ENCODE data around the gene HECTD4. TPM values are rescaled to one million over a fixed set of nuclear protein-coding genes. Genes with fewer than 3 reads are reported as not detected.

HECTD4 gene
- total RNA-seq, 1 experiment from 2014 or later = 31.2 TPM

GRCh38 chr12:112133418-112133817 lies 248.8 kb downstream of the HECTD4 start:
- BruUV-seq (replicated peaks) = no TSS peak
- ChIA-PET CTCF (no interaction called here), RAD21 (ENCODE audit: low non-redundant PET in 1 of 2, low total read pairs in 2 of 2, uncharacterized antibody in 2 of 2, unreplicated experiment in 2 of 2) (no interaction called here), POLR2A (interaction anchor here (2.0 kb wide), 1 partner anchor 10 kb away, joined by 6 read pairs; no protein-coding TSS in a partner anchor)
- Histone ChIP-seq H2AFZ (ENCODE audit: low read depth, low read length, poor library complexity, severe bottlenecking) (no peak overlapping the region), H3K79me2 (ENCODE audit: insufficient read depth, low read length) (0 out of 2 replicates have a peak, but pooled peaks cover 6% of the 10 kb centered on the region), H3K27me3 (ENCODE audit: insufficient read depth, low read length) (no peaks in the 10 kb centered on the region), H3K9ac (ENCODE audit: low read length) (no peak overlapping the region), H3K9me2 (ENCODE audit: insufficient read depth) (no peaks in the 10 kb centered on the region), H3K9me3 (ENCODE audit: control insufficient read depth in 1 of 2, insufficient read depth in 1 of 2, low read depth in 1 of 2, low read length in 2 of 2) (no peaks in the 10 kb centered on the region), H4K20me1 (ENCODE audit: insufficient read depth) (no peaks in the 10 kb centered on the region), H3K4me1 (ENCODE audit: control insufficient read depth in 1 of 2, insufficient read depth in 2 of 2, low read length in 2 of 2) (peaks cover 5 to 10% of the 10 kb centered on the region in 2 experiments), H3K36me3 (ENCODE audit: control insufficient read depth in 1 of 2, insufficient read depth in 2 of 2, low read length in 2 of 2) (peaks cover 6 to 15% of the 10 kb centered on the region in 2 experiments; a peak in 3 of 4 replicates), H3K4me3 (replicated peaks in 1 of 2; ENCODE audit: low read depth in 1 of 2, low read length in 2 of 2) (no peak overlapping the region), H3K4me2 (ENCODE audit: low read length) (no peak overlapping the region), H3K27ac (ENCODE audit: low read depth, low read length) (no peak overlapping the region)
- ATAC-seq (no peak), DNase-seq (ENCODE audit: low read depth, low spot score) (no peak)
- TF ChIP-seq FOSL1 (IDR thresholded peaks at IDR 0.05; ENCODE audit: low read depth) = no peak
- no peak for TF ChIP-seq ELF1 (IDR thresholded peaks at IDR 0.05; ENCODE audit: borderline replicate concordance, low read depth)
- TF ChIP-seq ZBTB33 (IDR thresholded peaks at IDR 0.05; ENCODE audit: extremely low read depth, insufficient replicate concordance, low read length) = no peak
- no peak for TF ChIP-seq YY1 (IDR thresholded peaks at IDR 0.05; ENCODE audit: extremely low read depth, insufficient replicate concordance, low read depth, low read length)
- no peak for TF ChIP-seq ATF3 (IDR thresholded peaks at IDR 0.05)
- intact Hi-C loops (cut with micrococcal nuclease) = no loop called here

- POLR2A ChIA-PET = interaction anchor here (2.0 kb wide), 1 partner anchor 8 kb away, joined by 6 read pairs; no protein-coding TSS in a partner anchor
- TF ChIP-seq EZH2phosphoT487 (IDR thresholded peaks at IDR 0.05; ENCODE audit: borderline replicate concordance) (no peak), REST (IDR thresholded peaks at IDR 0.05; ENCODE audit: low read depth) (no peak), POLR2AphosphoS5 (IDR thresholded peaks at IDR 0.05; ENCODE audit: low read depth, low read length) (no peak), YY1 (IDR thresholded peaks at IDR 0.05; ENCODE audit: extremely low read depth, insufficient replicate concordance, low read depth, low read length) (no peak), SIN3A (IDR thresholded peaks at IDR 0.05; ENCODE audit: low read depth) (no peak), JUND (IDR thresholded peaks at IDR 0.05) (no peak), CEBPB (IDR thresholded peaks at IDR 0.05; ENCODE audit: low read depth) (no peak), POLR2A (IDR thresholded peaks at IDR 0.05; ENCODE audit: borderline replicate concordance, extremely low read depth, insufficient read depth, insufficient read length) (no peak), FOSL1 (IDR thresholded peaks at IDR 0.05; ENCODE audit: low read depth) (no peak), CBX3 (IDR thresholded peaks at IDR 0.05; ENCODE audit: low read depth) (no peak), ELF1 (IDR thresholded peaks at IDR 0.05; ENCODE audit: borderline replicate concordance, low read depth) (no peak)
Observed at GRCh38 chr12:112131686-112132085, 250.5 kb downstream of the HECTD4 start.

More at GRCh38 chr12:112131686-112132085, 250.5 kb downstream of the HECTD4 start:
- H3K9me3 ChIP-seq (ENCODE audit: control insufficient read depth in 1 of 2, insufficient read depth in 1 of 2, low read depth in 1 of 2, low read length in 2 of 2) = no peaks in the 10 kb centered on the region
- DNase-seq (ENCODE audit: low read depth, low spot score) = no peak
- no peak overlapping the region for H3K27ac ChIP-seq (ENCODE audit: low read depth, low read length)
- H4K20me1 ChIP-seq (ENCODE audit: insufficient read depth) = no peaks in the 10 kb centered on the region
- peaks cover 6 to 12% of the 10 kb centered on the region in 2 experiments; a peak in 3 of 4 replicates for H3K36me3 ChIP-seq (ENCODE audit: control insufficient read depth in 1 of 2, insufficient read depth in 2 of 2, low read length in 2 of 2)
- ATAC-seq = no peak
- no TSS peak for BruUV-seq (replicated peaks)
- ChIA-PET CTCF (no interaction called here), RAD21 (ENCODE audit: low non-redundant PET in 1 of 2, low total read pairs in 2 of 2, uncharacterized antibody in 2 of 2, unreplicated experiment in 2 of 2) (no interaction called here)
- H3K27me3 ChIP-seq (ENCODE audit: insufficient read depth, low read length) = no peaks in the 10 kb centered on the region
- no peak overlapping the region for H3K9ac ChIP-seq (ENCODE audit: low read length)
- peaks cover 5 to 18% of the 10 kb centered on the region in 2 experiments for H3K4me1 ChIP-seq (ENCODE audit: control insufficient read depth in 1 of 2, insufficient read depth in 2 of 2, low read length in 2 of 2)
- intact Hi-C loops (cut with micrococcal nuclease) = no loop called here
- no peak overlapping the region for H3K4me3 ChIP-seq (replicated peaks in 1 of 2; ENCODE audit: low read depth in 1 of 2, low read length in 2 of 2)
- H3K9me2 ChIP-seq (ENCODE audit: insufficient read depth) = no peaks in the 10 kb centered on the region
- H2AFZ ChIP-seq (ENCODE audit: low read depth, low read length, poor library complexity, severe bottlenecking) = no peak overlapping the region
- H3K79me2 ChIP-seq (ENCODE audit: insufficient read depth, low read length) = peaks cover 10% of the 10 kb centered on the region; the same call in 1 of the 2 replicates
- no peak overlapping the region for H3K4me2 ChIP-seq (ENCODE audit: low read length)
